Panc1 (cell line): Measurements from ENCODE around the gene EFL1.

Experiments used
- CTCF ChIP-seq: fragments of 450-650 bp; IDR thresholded peaks from 2 replicates; pipeline ENCODE4 v1.5.1; 2017; ENCODE audit warnings: mild to moderate bottlenecking
- POLR2AphosphoS5 ChIP-seq: IDR thresholded peaks from 2 replicates; pipeline ENCODE4 v1.6.1; 2012; ENCODE audit warnings: mild to moderate bottlenecking, low read depth, low read length, moderate library complexity
- SIN3A ChIP-seq: IDR thresholded peaks from 2 replicates; pipeline ENCODE4 v1.6.1; 2012; ENCODE audit warnings: low read depth, mild to moderate bottlenecking, low read length, moderate library complexity, borderline replicate concordance; ENCODE audit not compliant: insufficient read depth
- TCF7L2 ChIP-seq: IDR thresholded peaks from 2 replicates; pipeline ENCODE4 v1.6.1; 2011; ENCODE audit warnings: mild to moderate bottlenecking, low read depth, low read length, inconsistent platforms
- TF ChIP-seq, protein P1 (sequence below), 2 experiments: IDR thresholded peaks; 2 replicates each; pipeline ENCODE4 v1.6.1; 2011 to 2012; ENCODE audit warnings: low read depth in 2 of 2, control low read depth in 1 of 2, low read length in 1 of 2, mild to moderate bottlenecking in 1 of 2, moderate library complexity in 1 of 2; ENCODE audit not compliant: insufficient read depth in 1 of 2

DNA sequence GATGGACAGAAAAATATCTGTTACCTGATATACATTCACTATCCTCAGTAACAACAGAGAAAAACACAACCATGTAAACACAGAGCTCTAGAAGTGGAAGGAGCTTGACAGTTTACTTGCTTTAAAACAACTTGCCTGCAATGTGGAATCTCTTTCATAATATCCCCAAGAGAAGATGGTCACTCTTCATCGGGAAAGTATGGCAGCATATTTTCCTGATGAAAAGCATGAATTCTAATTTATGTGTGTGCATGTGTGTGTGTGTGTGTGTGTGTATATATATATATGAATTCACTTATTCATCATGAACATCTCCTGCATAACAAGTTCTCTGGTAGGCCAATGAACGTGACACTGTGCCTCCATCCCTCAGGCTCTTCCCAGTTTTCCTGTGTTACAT, 81.2 kb downstream of the EFL1 start:
- TF ChIP-seq CTCF (no peak), TCF7L2 (no peak), POLR2AphosphoS5 (no peak), SIN3A (no peak)
- TF ChIP-seq, protein P1, sequence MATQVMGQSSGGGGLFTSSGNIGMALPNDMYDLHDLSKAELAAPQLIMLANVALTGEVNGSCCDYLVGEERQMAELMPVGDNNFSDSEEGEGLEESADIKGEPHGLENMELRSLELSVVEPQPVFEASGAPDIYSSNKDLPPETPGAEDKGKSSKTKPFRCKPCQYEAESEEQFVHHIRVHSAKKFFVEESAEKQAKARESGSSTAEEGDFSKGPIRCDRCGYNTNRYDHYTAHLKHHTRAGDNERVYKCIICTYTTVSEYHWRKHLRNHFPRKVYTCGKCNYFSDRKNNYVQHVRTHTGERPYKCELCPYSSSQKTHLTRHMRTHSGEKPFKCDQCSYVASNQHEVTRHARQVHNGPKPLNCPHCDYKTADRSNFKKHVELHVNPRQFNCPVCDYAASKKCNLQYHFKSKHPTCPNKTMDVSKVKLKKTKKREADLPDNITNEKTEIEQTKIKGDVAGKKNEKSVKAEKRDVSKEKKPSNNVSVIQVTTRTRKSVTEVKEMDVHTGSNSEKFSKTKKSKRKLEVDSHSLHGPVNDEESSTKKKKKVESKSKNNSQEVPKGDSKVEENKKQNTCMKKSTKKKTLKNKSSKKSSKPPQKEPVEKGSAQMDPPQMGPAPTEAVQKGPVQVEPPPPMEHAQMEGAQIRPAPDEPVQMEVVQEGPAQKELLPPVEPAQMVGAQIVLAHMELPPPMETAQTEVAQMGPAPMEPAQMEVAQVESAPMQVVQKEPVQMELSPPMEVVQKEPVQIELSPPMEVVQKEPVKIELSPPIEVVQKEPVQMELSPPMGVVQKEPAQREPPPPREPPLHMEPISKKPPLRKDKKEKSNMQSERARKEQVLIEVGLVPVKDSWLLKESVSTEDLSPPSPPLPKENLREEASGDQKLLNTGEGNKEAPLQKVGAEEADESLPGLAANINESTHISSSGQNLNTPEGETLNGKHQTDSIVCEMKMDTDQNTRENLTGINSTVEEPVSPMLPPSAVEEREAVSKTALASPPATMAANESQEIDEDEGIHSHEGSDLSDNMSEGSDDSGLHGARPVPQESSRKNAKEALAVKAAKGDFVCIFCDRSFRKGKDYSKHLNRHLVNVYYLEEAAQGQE (IDR thresholded peaks at IDR 0.05; ENCODE audit: insufficient read depth in 1 of 2, low read depth in 2 of 2, low read length in 1 of 2), result no peak
